GM18861 (cell line): ENCODE results near the gene KCNQ1.

Source experiments
- ATAC-seq: cut with Tn5 transposase; IDR thresholded peaks from one replicate; pipeline ENCODE4 v1.9.1; 2021; ENCODE audit not compliant: unreplicated experiment

The KCNQ1 gene

GRCh38 chr11:2409611-2410468 is 35.0 kb upstream of the KCNQ1 start:
- ATAC-seq = no peak

- no peak for ATAC-seq
These were observed 34.2 kb upstream of the KCNQ1 start for GRCh38 chr11:2410616-2411015.

GRCh38 chr11:2411446-2412305 is 33.1 kb upstream of the KCNQ1 start:
- no peak for ATAC-seq

- no peak for ATAC-seq
These were observed 32.5 kb upstream of the KCNQ1 start for GRCh38 chr11:2412323-2412722.

GRCh38 chr11:2413742-2414579 is 30.8 kb upstream of the KCNQ1 start:
- ATAC-seq = no peak

- no peak for ATAC-seq
These were observed 30.2 kb upstream of the KCNQ1 start for GRCh38 chr11:2414616-2415015.

- no peak for ATAC-seq
These were observed 29.6 kb upstream of the KCNQ1 start for GRCh38 chr11:2415171-2415570.

GRCh38 chr11:2415601-2416380 is 29.0 kb upstream of the KCNQ1 start:
- ATAC-seq = no peak

GRCh38 chr11:2416765-2417164 is 28.0 kb upstream of the KCNQ1 start:
- ATAC-seq = no peak

GRCh38 chr11:2417856-2418692 is 26.7 kb upstream of the KCNQ1 start:
- ATAC-seq = no peak

- ATAC-seq = no peak
These were observed 26.0 kb upstream of the KCNQ1 start for GRCh38 chr11:2418693-2419360.

GRCh38 chr11:2419638-2420501 is 24.9 kb upstream of the KCNQ1 start:
- ATAC-seq = no peak

- peak; percentile 46 for ATAC-seq
These were observed 24.1 kb upstream of the KCNQ1 start for GRCh38 chr11:2420502-2421225.

- ATAC-seq = no peak
These were observed 23.4 kb upstream of the KCNQ1 start for GRCh38 chr11:2421226-2421994.

- ATAC-seq = no peak
These were observed 22.8 kb upstream of the KCNQ1 start for GRCh38 chr11:2421996-2422395.

GRCh38 chr11:2422461-2423156 is 22.2 kb upstream of the KCNQ1 start:
- no peak for ATAC-seq
